GM21526 (cell line): ENCODE measurements around the gene TBC1D3D.
"Not testable (repeated sequence)": the region's sequence is repeated elsewhere in the genome, so short reads cannot be mapped to it uniquely, and the experiment has no call there.

Experiments
- ATAC-seq: cut with Tn5 transposase; IDR thresholded peaks from one replicate; pipeline ENCODE4 v1.9.1; 2021; ENCODE audit warnings: moderate library complexity; ENCODE audit not compliant: unreplicated experiment, low FRiP score

TBC1D3D gene

DNA sequence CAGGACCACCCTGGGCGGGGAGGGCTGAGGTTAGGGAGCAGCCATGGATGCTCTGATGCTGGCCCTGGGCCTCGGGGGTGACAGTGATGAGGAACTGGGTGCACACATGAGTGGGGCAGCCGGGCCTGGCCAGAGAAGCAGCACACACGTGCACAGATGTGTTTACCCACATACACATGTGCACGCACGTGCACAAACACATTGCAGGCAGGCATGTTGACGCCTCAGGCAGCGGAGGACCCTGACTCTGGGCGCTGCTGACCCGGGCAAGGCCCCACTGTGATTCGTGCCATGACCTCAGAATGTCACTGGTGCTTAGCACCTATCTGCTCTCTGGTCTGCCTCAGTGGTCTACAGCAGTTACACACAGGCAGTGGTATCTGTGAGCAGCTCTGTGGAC lies at the start of gene TBC1D3D:
Gene TBC1D3D, plus strand, starts transcription at position 301 of the 400 bp plus-strand sequence. CDS start 1,585 bp downstream, outside the sequence.
- ATAC-seq: not testable (repeated sequence)

DNA sequence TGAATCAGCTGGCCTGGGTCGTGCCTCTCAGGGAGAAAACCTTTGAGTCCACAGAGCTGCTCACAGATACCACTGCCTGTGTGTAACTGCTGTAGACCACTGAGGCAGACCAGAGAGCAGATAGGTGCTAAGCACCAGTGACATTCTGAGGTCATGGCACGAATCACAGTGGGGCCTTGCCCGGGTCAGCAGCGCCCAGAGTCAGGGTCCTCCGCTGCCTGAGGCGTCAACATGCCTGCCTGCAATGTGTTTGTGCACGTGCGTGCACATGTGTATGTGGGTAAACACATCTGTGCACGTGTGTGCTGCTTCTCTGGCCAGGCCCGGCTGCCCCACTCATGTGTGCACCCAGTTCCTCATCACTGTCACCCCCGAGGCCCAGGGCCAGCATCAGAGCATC lies 14.8 kb upstream of the TBC1D3D start, which contains the start of gene TBC1D3L:
Gene TBC1D3L, minus strand, starts transcription at position 101 of the 400 bp plus-strand sequence. CDS start 1,540 bp downstream, outside the sequence.
- ATAC-seq: not testable (repeated sequence)
